HCT116 (cell line): Measurements from ENCODE around the gene CAPS. TPM values are rescaled to one million over a fixed set of nuclear protein-coding genes. Genes with fewer than 3 reads are reported as not detected.

Source experiments
- ATAC-seq: fragments of 200-7000 bp; cut with Tn5 transposase; 2 replicates; pipeline ENCODE4 v1.9.1; 2020; ENCODE audit warnings: mild to moderate bottlenecking, moderate library complexity
- BruUV-seq: library from RNA; stranded (reverse); fragments of 400-500 nt; replicated peaks from 2 replicates; lab custom pipeline; 2021; lab: Mats Ljungman, UMichigan
- CTCF ChIA-PET: fragments of 300-600 bp; sonication (Branson Sonifier 250); formaldehyde crosslinking; loops from one replicate; lab custom pipeline; 2021; ENCODE audit warnings: antibody characterized with exemption; lab: Charles Lee
- POLR2A ChIA-PET: fragments of 300-600, 350-600 bp; sonication (Branson Sonifier 250); formaldehyde crosslinking; loops from one replicate; lab custom pipeline; 2021; ENCODE audit warnings: antibody characterized with exemption; lab: Charles Lee
- RAD21 ChIA-PET, 2 experiments: fragments of 300-600 bp; sonication (Branson Sonifier 250); formaldehyde crosslinking; loops; one replicate each; lab custom pipeline; 2023; ENCODE audit warnings: low total read pairs in 2 of 2; ENCODE audit not compliant: uncharacterized antibody in 2 of 2, unreplicated experiment in 2 of 2, low non-redundant PET in 1 of 2; lab: Charles Lee
- DNase-seq: peaks from one replicate; pipeline ENCODE4 v3.0.0-alpha.2; 2010; ENCODE audit warnings: low read depth, low spot score
- H2AFZ ChIP-seq: fragments of 200-600 bp; shearing (Covaris generic), sonication (generic); 2 replicates; pipeline ENCODE4 v1.6.1; 2017; ENCODE audit warnings: low read depth, mixed run types, mixed read lengths, antibody characterized with exemption, low read length; ENCODE audit not compliant: poor library complexity, severe bottlenecking
- H3K27ac ChIP-seq: 2 replicates; pipeline ENCODE4 v1.5.1; 2012; ENCODE audit warnings: low read depth, low read length
- H3K27me3 ChIP-seq: fragments of 200-600 bp; sonication (generic); 2 replicates; pipeline ENCODE4 v1.6.1; 2016; ENCODE audit warnings: mixed run types, low read length, mixed read lengths; ENCODE audit not compliant: insufficient read depth
- H3K36me3 ChIP-seq, 2 experiments: fragments of 200-500 bp in 1 of 2; fragments of 200-600 bp in 1 of 2; sonication (Bioruptor generic) in 1 of 2; sonication (generic) in 1 of 2; 2 replicates each; pipeline versions ENCODE4 v1.5.1 to v1.6.1; 2014 to 2016; ENCODE audit warnings: low read length in 2 of 2, inconsistent platforms in 1 of 2, mixed read lengths in 1 of 2, mixed run types in 1 of 2; ENCODE audit not compliant: insufficient read depth in 2 of 2, control insufficient read depth in 1 of 2
- H3K4me1 ChIP-seq, 2 experiments: fragments of 200-600 bp in 1 of 2; sonication (generic) in 1 of 2; 2 replicates each; pipeline versions ENCODE4 v1.5.1 to v1.6.1; 2012 to 2017; ENCODE audit warnings: low read length in 2 of 2, inconsistent platforms in 1 of 2, mild to moderate bottlenecking in 1 of 2, mixed read lengths in 1 of 2, mixed run types in 1 of 2, moderate library complexity in 1 of 2; ENCODE audit not compliant: insufficient read depth in 2 of 2, control insufficient read depth in 1 of 2
- H3K4me2 ChIP-seq: fragments of 200-600 bp; sonication (generic); 2 replicates; pipeline ENCODE4 v1.6.1; 2017; ENCODE audit warnings: mixed run types, low read length, mixed read lengths
- H3K4me3 ChIP-seq, 2 experiments: fragments of 200-600 bp in 1 of 2; sonication (generic) in 1 of 2; replicated peaks in 1 of 2; 2 replicates each; pipeline ENCODE4 v1.5.1; 2011 to 2016; ENCODE audit warnings: low read length in 2 of 2, control low read depth in 1 of 2, low read depth in 1 of 2, mild to moderate bottlenecking in 1 of 2, mixed read lengths in 1 of 2, mixed run types in 1 of 2
- H3K79me2 ChIP-seq: fragments of 200-600 bp; sonication (generic); 2 replicates; pipeline ENCODE4 v1.6.1; 2017; ENCODE audit warnings: mild to moderate bottlenecking, mixed run types, low read length, moderate library complexity, mixed read lengths; ENCODE audit not compliant: insufficient read depth
- H3K9ac ChIP-seq: fragments of 200-600 bp; sonication (generic); 2 replicates; pipeline ENCODE4 v1.6.1; 2016; ENCODE audit warnings: low read length, mixed read lengths
- H3K9me2 ChIP-seq: fragments of 200-600 bp; sonication (generic), shearing (Covaris generic); 2 replicates; pipeline ENCODE4 v1.6.1; 2017; ENCODE audit warnings: mixed run types, mild to moderate bottlenecking, moderate library complexity; ENCODE audit not compliant: insufficient read depth
- H3K9me3 ChIP-seq, 2 experiments: fragments of 200-500 bp in 1 of 2; fragments of 200-600 bp in 1 of 2; sonication (Bioruptor generic) in 1 of 2; sonication (generic) in 1 of 2; 2 replicates each; pipeline ENCODE4 v1.6.1; 2014 to 2017; ENCODE audit warnings: low read length in 2 of 2, mixed read lengths in 2 of 2, inconsistent platforms in 1 of 2, low read depth in 1 of 2, mild to moderate bottlenecking in 1 of 2, mixed run types in 1 of 2, moderate library complexity in 1 of 2; ENCODE audit not compliant: control insufficient read depth in 1 of 2, insufficient read depth in 1 of 2
- H4K20me1 ChIP-seq: fragments of 200-600 bp; sonication (generic), shearing (Covaris generic); 2 replicates; pipeline ENCODE4 v1.6.1; 2017; ENCODE audit warnings: mixed run types, mild to moderate bottlenecking, moderate library complexity; ENCODE audit not compliant: insufficient read depth
- CBX3 ChIP-seq: IDR thresholded peaks from 2 replicates; pipeline ENCODE4 v1.6.1; 2012; ENCODE audit warnings: low read depth
- CEBPB ChIP-seq: IDR thresholded peaks from 2 replicates; pipeline ENCODE4 v1.6.1; 2012; ENCODE audit warnings: low read depth
- EGR1 ChIP-seq: IDR thresholded peaks from 2 replicates; pipeline ENCODE4 v1.6.1; 2012; ENCODE audit warnings: low read depth
- JUND ChIP-seq: IDR thresholded peaks from 2 replicates; pipeline ENCODE4 v1.6.1; 2012
- POLR2A ChIP-seq: IDR thresholded peaks from 2 replicates; pipeline ENCODE4 v1.7.0; 2011; ENCODE audit warnings: borderline replicate concordance; ENCODE audit not compliant: insufficient read depth, insufficient read length; ENCODE audit errors: extremely low read depth
- RAD21 ChIP-seq: IDR thresholded peaks from 2 replicates; pipeline ENCODE4 v1.6.1; 2012; ENCODE audit warnings: low read depth, mild to moderate bottlenecking
- SP1 ChIP-seq: IDR thresholded peaks from 2 replicates; pipeline ENCODE4 v1.6.1; 2012; ENCODE audit warnings: low read depth
- SRF ChIP-seq: IDR thresholded peaks from 2 replicates; pipeline ENCODE4 v1.6.1; 2012; ENCODE audit warnings: low read depth
- ZNF274 ChIP-seq: fragments of 200-500 bp; sonication (Bioruptor generic); IDR thresholded peaks from 2 replicates; pipeline ENCODE4 v1.6.1; 2014; ENCODE audit warnings: mild to moderate bottlenecking, low read depth, low read length, inconsistent platforms
- intact Hi-C: fragments of 100-400 bp; cut with micrococcal nuclease; formaldehyde crosslinking; loops from 2 replicates; pipeline ENCODE4 v1.10.0; 2022
- total RNA-seq: library from RNA; stranded (reverse); gene quantifications from one replicate; pipeline ENCODE4 v1.2.1, GENCODE V29; 2021; ENCODE audit not compliant: unreplicated experiment
- TF ChIP-seq, protein P1 (sequence below): IDR thresholded peaks from 2 replicates; pipeline ENCODE4 v1.6.1; 2012; ENCODE audit warnings: low read depth
- TF ChIP-seq, protein P2 (sequence below): IDR thresholded peaks from 2 replicates; pipeline ENCODE4 v1.6.1; 2012

Gene CAPS
- total RNA-seq, 1 experiment from 2014 or later = 2.5 TPM

DNA sequence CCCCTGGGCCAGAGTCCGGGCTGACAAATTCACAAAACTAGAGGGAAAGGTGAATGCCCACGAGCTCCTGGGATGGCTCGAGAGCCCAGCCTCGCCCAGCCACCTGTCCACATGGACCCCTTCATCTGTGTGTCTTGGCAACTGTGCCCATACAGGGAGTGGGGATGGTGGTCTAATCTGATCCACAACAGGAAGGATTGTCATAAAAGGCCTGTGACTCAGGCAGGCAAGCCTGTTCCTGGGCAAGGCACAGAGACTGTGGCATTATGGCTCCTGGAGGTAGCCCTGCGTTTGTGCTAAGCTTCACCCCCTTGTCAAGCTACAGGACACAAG lies 20.0 kb downstream of the CAPS start:
- Histone ChIP-seq H3K79me2 (peaks cover 22% of the 10 kb centered on the region; the same call in 1 of the 2 replicates), H3K36me3 (peaks cover 10 to 41% of the 10 kb centered on the region in 2 experiments; a peak in 3 of 4 replicates), H3K9me3 (no peaks in the 10 kb centered on the region), H3K27me3 (no peaks in the 10 kb centered on the region), H3K4me3 (no peak overlapping the region), H3K4me1 (no peaks in the 10 kb centered on the region), H3K27ac (no peak overlapping the region), H4K20me1 (no peaks in the 10 kb centered on the region), H3K4me2 (no peak overlapping the region), H3K9me2 (no peaks in the 10 kb centered on the region), H3K9ac (no peak overlapping the region), H2AFZ (no peak overlapping the region)
- ATAC-seq (no peak), DNase-seq (no peak)
- ChIA-PET RAD21 (no interaction called here), POLR2A (no interaction called here), CTCF (no interaction called here)
- TF ChIP-seq RAD21 = no peak
- no peak for TF ChIP-seq CBX3
- TF ChIP-seq, protein P1, sequence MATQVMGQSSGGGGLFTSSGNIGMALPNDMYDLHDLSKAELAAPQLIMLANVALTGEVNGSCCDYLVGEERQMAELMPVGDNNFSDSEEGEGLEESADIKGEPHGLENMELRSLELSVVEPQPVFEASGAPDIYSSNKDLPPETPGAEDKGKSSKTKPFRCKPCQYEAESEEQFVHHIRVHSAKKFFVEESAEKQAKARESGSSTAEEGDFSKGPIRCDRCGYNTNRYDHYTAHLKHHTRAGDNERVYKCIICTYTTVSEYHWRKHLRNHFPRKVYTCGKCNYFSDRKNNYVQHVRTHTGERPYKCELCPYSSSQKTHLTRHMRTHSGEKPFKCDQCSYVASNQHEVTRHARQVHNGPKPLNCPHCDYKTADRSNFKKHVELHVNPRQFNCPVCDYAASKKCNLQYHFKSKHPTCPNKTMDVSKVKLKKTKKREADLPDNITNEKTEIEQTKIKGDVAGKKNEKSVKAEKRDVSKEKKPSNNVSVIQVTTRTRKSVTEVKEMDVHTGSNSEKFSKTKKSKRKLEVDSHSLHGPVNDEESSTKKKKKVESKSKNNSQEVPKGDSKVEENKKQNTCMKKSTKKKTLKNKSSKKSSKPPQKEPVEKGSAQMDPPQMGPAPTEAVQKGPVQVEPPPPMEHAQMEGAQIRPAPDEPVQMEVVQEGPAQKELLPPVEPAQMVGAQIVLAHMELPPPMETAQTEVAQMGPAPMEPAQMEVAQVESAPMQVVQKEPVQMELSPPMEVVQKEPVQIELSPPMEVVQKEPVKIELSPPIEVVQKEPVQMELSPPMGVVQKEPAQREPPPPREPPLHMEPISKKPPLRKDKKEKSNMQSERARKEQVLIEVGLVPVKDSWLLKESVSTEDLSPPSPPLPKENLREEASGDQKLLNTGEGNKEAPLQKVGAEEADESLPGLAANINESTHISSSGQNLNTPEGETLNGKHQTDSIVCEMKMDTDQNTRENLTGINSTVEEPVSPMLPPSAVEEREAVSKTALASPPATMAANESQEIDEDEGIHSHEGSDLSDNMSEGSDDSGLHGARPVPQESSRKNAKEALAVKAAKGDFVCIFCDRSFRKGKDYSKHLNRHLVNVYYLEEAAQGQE = no peak
- no peak for TF ChIP-seq EGR1
- TF ChIP-seq ZNF274 = no peak
- no peak for TF ChIP-seq SRF
- TF ChIP-seq POLR2A = no peak
- TF ChIP-seq CEBPB = no peak
- TF ChIP-seq SP1 = no peak
- TF ChIP-seq JUND = no peak
- TF ChIP-seq, protein P2, sequence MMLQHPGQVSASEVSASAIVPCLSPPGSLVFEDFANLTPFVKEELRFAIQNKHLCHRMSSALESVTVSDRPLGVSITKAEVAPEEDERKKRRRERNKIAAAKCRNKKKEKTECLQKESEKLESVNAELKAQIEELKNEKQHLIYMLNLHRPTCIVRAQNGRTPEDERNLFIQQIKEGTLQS = no peak
- no TSS peak for BruUV-seq
- intact Hi-C loops = no loop called here
